Middle frontal gyrus (tissue), 1 donor: ENCODE data around the gene MBD3L1.

Experiments used
- DNase-seq: peaks from one replicate; pipeline ENCODE4 v3.0.0-alpha.2; 2015; ENCODE audit warnings: low spot score; ENCODE audit errors: extremely low spot score

MBD3L1 gene

GRCh38 chr19:8880868-8881488 is 48.8 kb downstream of the MBD3L1 start:
- DNase-seq, result no peak

DNA sequence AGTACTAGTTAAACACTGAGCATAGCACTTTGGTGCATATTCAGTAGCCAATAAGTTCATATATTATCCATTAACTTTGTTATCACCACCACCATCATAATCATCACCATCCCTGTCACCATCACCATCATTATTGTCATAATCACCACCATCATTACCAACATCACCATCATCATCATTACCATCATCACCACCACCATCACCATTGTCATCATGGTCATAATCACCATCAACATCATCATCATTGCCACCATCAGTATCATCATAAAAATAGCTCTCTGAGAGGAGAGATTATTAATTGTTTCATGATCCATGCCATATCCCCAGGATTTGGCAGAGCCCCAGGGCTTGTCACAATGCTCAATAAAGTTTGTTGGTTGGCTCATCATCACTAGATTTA is 49.3 kb downstream of the MBD3L1 start:
- no peak for DNase-seq

- no peak for DNase-seq
Measured at GRCh38 chr19:8884416-8884815, 52.2 kb downstream of the MBD3L1 start.

- DNase-seq, result no peak
Measured at GRCh38 chr19:8887364-8887763, 55.2 kb downstream of the MBD3L1 start.

GRCh38 chr19:8890260-8890659 is 58.1 kb downstream of the MBD3L1 start:
- no peak for DNase-seq
